ENCODE results near the gene FAM241A.
"Not testable (repeated sequence)": the region's sequence is repeated elsewhere in the genome, so short reads cannot be mapped to it uniquely, and the experiment has no call there.

The FAM241A gene

GRCh38 chr4:112145326-112145789, at the start of gene FAM241A:
Gene FAM241A (plus strand): TSS chr4:112145454. CDS start chr4:112145581, 127 bp downstream.
- DNase-seq: peak; percentile 65

GRCh38 chr4:112098841-112099530, 46.3 kb upstream of the FAM241A start:
- no peak for DNase-seq

- peak; percentile 57 for DNase-seq
These were observed 45.5 kb upstream of the FAM241A start for GRCh38 chr4:112099701-112100297.

- DNase-seq: no peak
These were observed 42.3 kb upstream of the FAM241A start for GRCh38 chr4:112102875-112103370.

GRCh38 chr4:112105201-112105969, 39.9 kb upstream of the FAM241A start:
- DNase-seq: no peak

- no peak for DNase-seq
These were observed 35.7 kb upstream of the FAM241A start for GRCh38 chr4:112109360-112110058.

GRCh38 chr4:112110059-112110425, 35.2 kb upstream of the FAM241A start:
- DNase-seq: no peak

GRCh38 chr4:112111306-112111705, 33.9 kb upstream of the FAM241A start:
- DNase-seq: no peak

- DNase-seq: not testable (repeated sequence)
These were observed 33.2 kb upstream of the FAM241A start for GRCh38 chr4:112112095-112112494.

- DNase-seq: no peak
These were observed 32.6 kb upstream of the FAM241A start for GRCh38 chr4:112112590-112113170.

- no peak for DNase-seq
These were observed 31.4 kb upstream of the FAM241A start for GRCh38 chr4:112113864-112114263.

GRCh38 chr4:112114452-112114851, 30.8 kb upstream of the FAM241A start:
- DNase-seq: no peak

- DNase-seq: no peak
These were observed 26.4 kb upstream of the FAM241A start for GRCh38 chr4:112118742-112119352.

GRCh38 chr4:112119353-112119783, 25.9 kb upstream of the FAM241A start:
- DNase-seq: no peak

- DNase-seq: no peak
These were observed 25.2 kb upstream of the FAM241A start for GRCh38 chr4:112120021-112120420.

- DNase-seq: no peak
These were observed 19.8 kb upstream of the FAM241A start for GRCh38 chr4:112125416-112125815.

- no peak for DNase-seq
These were observed 18.1 kb upstream of the FAM241A start for GRCh38 chr4:112127048-112127637.

- DNase-seq: no peak
These were observed 17.5 kb upstream of the FAM241A start for GRCh38 chr4:112127803-112128202.

- no peak for DNase-seq
These were observed 16.8 kb upstream of the FAM241A start for GRCh38 chr4:112128452-112128851.

GRCh38 chr4:112130906-112131305, 14.3 kb upstream of the FAM241A start:
- DNase-seq: no peak

- no peak for DNase-seq
These were observed 8.7 kb upstream of the FAM241A start for GRCh38 chr4:112136551-112136950.

- DNase-seq: no peak
These were observed 6.7 kb upstream of the FAM241A start for GRCh38 chr4:112138538-112138937.

Data from KG1 (cell line).